K562 (cell line): ENCODE results near the gene ATXN2L. TPM values are rescaled to one million over a fixed set of nuclear protein-coding genes. Genes with fewer than 3 reads are reported as not detected.
A peak's percentile ranks its signal among the peaks of the same experiment; 100 is the strongest.

Experiments used
- C11orf30 ChIP-seq: fragments of 450-650 bp; IDR thresholded peaks from 2 replicates; pipeline ENCODE4 v1.6.1; 2016; ENCODE audit warnings: low read depth, mild to moderate bottlenecking
- CTBP1 ChIP-seq: fragments of 450-650 bp; IDR thresholded peaks from 2 replicates; pipeline ENCODE4 v1.6.1; 2016; ENCODE audit warnings: borderline replicate concordance
- CXXC5 ChIP-seq: fragments of 250-450 bp; sonication (Bioruptor Pico); IDR thresholded peaks from 2 replicates; pipeline ENCODE4 v1.8.0; 2022; ENCODE audit warnings: inconsistent platforms, mild to moderate bottlenecking, moderate library complexity
- EHMT2 ChIP-seq: fragments of 450-650 bp; IDR thresholded peaks from 2 replicates; pipeline ENCODE4 v1.6.1; 2018; ENCODE audit warnings: antibody characterized with exemption
- EP400 ChIP-seq: fragments of 450-650 bp; IDR thresholded peaks from 2 replicates; pipeline ENCODE4 v1.6.1; 2017; ENCODE audit warnings: antibody characterized with exemption, mild to moderate bottlenecking, moderate library complexity
- ESRRA ChIP-seq: fragments of 450-650 bp; IDR thresholded peaks from 2 replicates; pipeline ENCODE4 v1.6.1; 2014; ENCODE audit warnings: low read depth, mild to moderate bottlenecking, moderate library complexity, borderline replicate concordance
- ETV5 ChIP-seq: sonication (generic); formaldehyde crosslinking; IDR thresholded peaks from 2 replicates; pipeline ENCODE4 v1.4.0; 2020; ENCODE audit warnings: low read depth, mild to moderate bottlenecking, missing genetic modification reagents
- HEY1 ChIP-seq: fragments of 250-450 bp; sonication (Bioruptor Pico); IDR thresholded peaks from 2 replicates; pipeline ENCODE4 v1.5.0; 2020; ENCODE audit warnings: mild to moderate bottlenecking, moderate library complexity, borderline replicate concordance
- IRF2 ChIP-seq: sonication (generic); formaldehyde crosslinking; IDR thresholded peaks from 2 replicates; pipeline ENCODE4 v1.8.1; 2022; ENCODE audit warnings: mild to moderate bottlenecking, missing genetic modification reagents
- JUN ChIP-seq, 2 experiments: sonication (generic) in 1 of 2; formaldehyde crosslinking in 1 of 2; IDR thresholded peaks; 2 replicates each; pipeline versions ENCODE4 v1.6.1 to v1.8.0; 2012 to 2022; ENCODE audit warnings: borderline replicate concordance in 2 of 2, mild to moderate bottlenecking in 2 of 2, improper control_type of control experiment in 1 of 2, low read depth in 1 of 2, low read length in 1 of 2, missing genetic modification reagents in 1 of 2
- KLF6 ChIP-seq: fragments of 250-450 bp; sonication (Bioruptor Pico); IDR thresholded peaks from 2 replicates; pipeline ENCODE4 v1.4.0; 2020; ENCODE audit warnings: mild to moderate bottlenecking, moderate library complexity, borderline replicate concordance
- MCM5 ChIP-seq: fragments of 450-650 bp; IDR thresholded peaks from 2 replicates; pipeline ENCODE4 v1.6.1; 2016; ENCODE audit warnings: low read depth
- OTX1 ChIP-seq: fragments of 450-650 bp; formaldehyde crosslinking; IDR thresholded peaks from 2 replicates; pipeline ENCODE4 v1.4.0; 2022; ENCODE audit warnings: mild to moderate bottlenecking
- POLR2A ChIP-seq: fragments of 450-650 bp; conservative IDR thresholded peaks from 2 replicates; pipeline ENCODE4 v1.6.1; 2016
- PRPF4 ChIP-seq: fragments of 200-400 bp; formaldehyde crosslinking; IDR thresholded peaks from one replicate; pipeline ENCODE4 v1.6.1; 2017; ENCODE audit warnings: low read length, low read depth, mild to moderate bottlenecking; ENCODE audit not compliant: insufficient read depth, poor library complexity, severe bottlenecking
- PTTG1 ChIP-seq: fragments of 450-650 bp; IDR thresholded peaks from 2 replicates; pipeline ENCODE4 v1.6.1; 2016; ENCODE audit warnings: low read depth, mild to moderate bottlenecking, missing genetic modification characterization, missing compliant biosample characterization
- RNF2 ChIP-seq: sonication (generic); IDR thresholded peaks from 2 replicates; pipeline ENCODE4 v1.6.1; 2016
- SP2 ChIP-seq: IDR thresholded peaks from 2 replicates; pipeline ENCODE4 v1.6.1; 2011; ENCODE audit warnings: mild to moderate bottlenecking, low read depth, low read length, moderate library complexity; ENCODE audit not compliant: poor library complexity, severe bottlenecking; ENCODE audit errors: extremely low read depth
- TBP ChIP-seq: optimal IDR thresholded peaks from 2 replicates; pipeline ENCODE3; 2011; ENCODE audit warnings: low read depth, low read length, improper control_type of control experiment
- TEAD4 ChIP-seq, 2 experiments: sonication (generic) in 1 of 2; formaldehyde crosslinking in 1 of 2; IDR thresholded peaks; 2 replicates each; pipeline versions ENCODE4 v1.6.1 to v1.8.0; 2012 to 2022; ENCODE audit warnings: borderline replicate concordance in 1 of 2, inconsistent platforms in 1 of 2, low read length in 1 of 2, mild to moderate bottlenecking in 1 of 2, missing genetic modification reagents in 1 of 2
- XRCC4 ChIP-seq: IDR thresholded peaks from one replicate; pipeline ENCODE4 v1.6.1; 2011; ENCODE audit not compliant: insufficient read depth, insufficient read length; ENCODE audit errors: extremely low read depth
- ZNF165 ChIP-seq: fragments of 250-450 bp; sonication (Bioruptor Pico); IDR thresholded peaks from 2 replicates; pipeline ENCODE4 v1.4.0; 2020; ENCODE audit warnings: borderline replicate concordance
- ZNF24 ChIP-seq: fragments of 450-650 bp; IDR thresholded peaks from 2 replicates; pipeline ENCODE4 v1.6.1; 2016
- ZNF830 ChIP-seq: fragments of 250-450 bp; sonication (Bioruptor Pico); IDR thresholded peaks from 2 replicates; pipeline ENCODE4 v1.5.0; 2021; ENCODE audit warnings: mild to moderate bottlenecking
- polyA plus RNA-seq, 8 experiments: library from polyadenylated mRNA; depleted of rRNA in 4 of 8; stranded (reverse) in 5 of 8; unstranded in 3 of 8; fragments of >200 nt; fragmentation: Nextera tagmentation in 2 of 8; fragmentation: Illumina TruSeq in 1 of 8; extraction: Ambion mirVana in 2 of 8; extraction: Trizol in 1 of 8; gene quantifications; 2 replicates each; pipeline versions ENCODE4 v1.2.1 to v1.2.3, GENCODE V29; 2011 to 2014; ENCODE audit warnings: inconsistent platforms in 1 of 8, missing spikeins in 1 of 8
- total RNA-seq, 7 experiments: library from RNA; depleted of rRNA in 6 of 7; stranded (reverse); fragments of >200 nt in 6 of 7; fragmentation: Illumina TruSeq in 2 of 7; extraction: Trizol in 2 of 7; gene quantifications; 2 replicates each; pipeline versions ENCODE4 v1.2.1 to v1.2.3, GENCODE V29; 2011 to 2021; ENCODE audit warnings: low replicate concordance in 1 of 7
- TF ChIP-seq, protein P1 (sequence below): sonication (generic); formaldehyde crosslinking; IDR thresholded peaks from 2 replicates; pipeline ENCODE4 v1.9.0; 2022; ENCODE audit warnings: mild to moderate bottlenecking, missing genetic modification reagents
- TF ChIP-seq, protein P2 (sequence below): sonication (generic); formaldehyde crosslinking; IDR thresholded peaks from 2 replicates; pipeline ENCODE4 v1.8.1; 2023; ENCODE audit warnings: mild to moderate bottlenecking, missing genetic modification reagents

ATXN2L gene
- total and polyA plus RNA-seq, 9 of the 15 experiments (the other 6 are each of a cell fraction or from before 2014, with no cell fraction given), result 3.8 to 280 (median 37.2) TPM

DNA sequence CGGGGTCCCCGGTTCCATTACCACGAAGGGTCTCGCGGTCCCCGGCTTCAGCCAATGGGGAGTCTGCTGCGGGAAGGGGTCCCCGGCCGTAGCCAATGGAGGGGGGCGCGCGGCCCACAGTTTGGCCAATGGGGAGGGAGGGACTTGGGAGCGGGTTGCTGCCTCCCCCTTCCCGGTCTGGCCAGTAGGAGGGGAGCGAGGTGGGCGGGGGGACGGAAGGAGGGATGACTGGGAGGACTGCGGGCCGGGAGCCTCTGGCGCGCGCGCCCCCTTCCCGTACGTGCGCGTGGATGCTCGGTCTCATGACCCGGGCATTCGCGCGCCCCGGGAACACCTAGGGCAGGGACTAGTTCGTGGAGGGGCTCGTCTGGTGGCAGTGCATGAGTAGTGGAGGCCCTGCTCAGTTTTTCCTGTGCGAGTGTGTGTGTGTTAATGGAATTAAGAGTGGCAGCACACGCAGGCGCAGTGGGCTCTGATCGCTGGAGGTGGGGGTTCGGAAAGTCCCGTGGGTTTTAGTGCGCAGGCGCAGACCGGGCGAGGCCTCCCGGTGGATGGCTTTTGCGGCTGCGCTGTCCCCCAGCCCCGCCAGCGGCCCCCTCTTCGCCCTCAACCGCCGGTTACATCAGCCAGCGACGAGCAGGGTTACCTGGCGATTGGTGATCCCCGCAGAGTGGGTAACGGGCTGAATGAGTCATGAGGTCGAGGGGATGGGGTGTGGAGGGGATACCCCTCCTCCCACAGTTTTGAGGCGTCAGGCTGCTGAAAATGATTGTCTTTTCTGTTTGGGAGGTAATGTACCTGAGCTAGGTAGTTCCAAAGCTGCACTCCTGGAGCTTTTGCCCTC lies 1.3 kb downstream of the ATXN2L start (continued):
- TF ChIP-seq KLF6 (CRISPR knock-in tag) (0 out of 2 replicates have a peak, but pooled peaks have one; percentile 54), TEAD4 (IDR thresholded peaks at IDR 0.05; ENCODE audit: low read length) (no peak), TEAD4 (CRISPR knock-in tag; IDR thresholded peaks at IDR 0.05; ENCODE audit: borderline replicate concordance) (no peak), C11orf30 (peak; percentile 69), TBP (peak; percentile 67), ESRRA (peak; percentile 26; the same call in 1 of the 2 replicates), PTTG1 (tag) (no peak), MCM5 (no peak), JUN (IDR thresholded peaks at IDR 0.05; ENCODE audit: borderline replicate concordance, low read depth, low read length) (peak; percentile 57), JUN (CRISPR knock-in tag; IDR thresholded peaks at IDR 0.05; ENCODE audit: borderline replicate concordance) (no peak), XRCC4 (no peak), EHMT2 (no peak), HEY1 (CRISPR knock-in tag) (no peak), SP2 (peak; percentile 57), ZNF24 (no peak), IRF2 (CRISPR knock-in tag) (no peak), EP400 (peak; percentile 93), CTBP1 (0 out of 2 replicates have a peak, but pooled peaks have one; percentile 48), POLR2A (peak; percentile 93), ETV5 (CRISPR knock-in tag) (peak; percentile 36; the same call in 1 of the 2 replicates), PRPF4 (peak; percentile 15), ZNF165 (CRISPR knock-in tag) (no peak), CXXC5 (CRISPR knock-in tag) (peak; percentile 67), RNF2 (no peak), OTX1 (peak; percentile 93; the same call in 1 of the 2 replicates), ZNF830 (CRISPR knock-in tag) (0 out of 2 replicates have a peak, but pooled peaks have one; percentile 12)
- TF ChIP-seq, protein P1, sequence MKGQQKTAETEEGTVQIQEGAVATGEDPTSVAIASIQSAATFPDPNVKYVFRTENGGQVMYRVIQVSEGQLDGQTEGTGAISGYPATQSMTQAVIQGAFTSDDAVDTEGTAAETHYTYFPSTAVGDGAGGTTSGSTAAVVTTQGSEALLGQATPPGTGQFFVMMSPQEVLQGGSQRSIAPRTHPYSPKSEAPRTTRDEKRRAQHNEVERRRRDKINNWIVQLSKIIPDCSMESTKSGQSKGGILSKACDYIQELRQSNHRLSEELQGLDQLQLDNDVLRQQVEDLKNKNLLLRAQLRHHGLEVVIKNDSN (CRISPR knock-in tag), result peak; percentile 51
- TF ChIP-seq, protein P2, sequence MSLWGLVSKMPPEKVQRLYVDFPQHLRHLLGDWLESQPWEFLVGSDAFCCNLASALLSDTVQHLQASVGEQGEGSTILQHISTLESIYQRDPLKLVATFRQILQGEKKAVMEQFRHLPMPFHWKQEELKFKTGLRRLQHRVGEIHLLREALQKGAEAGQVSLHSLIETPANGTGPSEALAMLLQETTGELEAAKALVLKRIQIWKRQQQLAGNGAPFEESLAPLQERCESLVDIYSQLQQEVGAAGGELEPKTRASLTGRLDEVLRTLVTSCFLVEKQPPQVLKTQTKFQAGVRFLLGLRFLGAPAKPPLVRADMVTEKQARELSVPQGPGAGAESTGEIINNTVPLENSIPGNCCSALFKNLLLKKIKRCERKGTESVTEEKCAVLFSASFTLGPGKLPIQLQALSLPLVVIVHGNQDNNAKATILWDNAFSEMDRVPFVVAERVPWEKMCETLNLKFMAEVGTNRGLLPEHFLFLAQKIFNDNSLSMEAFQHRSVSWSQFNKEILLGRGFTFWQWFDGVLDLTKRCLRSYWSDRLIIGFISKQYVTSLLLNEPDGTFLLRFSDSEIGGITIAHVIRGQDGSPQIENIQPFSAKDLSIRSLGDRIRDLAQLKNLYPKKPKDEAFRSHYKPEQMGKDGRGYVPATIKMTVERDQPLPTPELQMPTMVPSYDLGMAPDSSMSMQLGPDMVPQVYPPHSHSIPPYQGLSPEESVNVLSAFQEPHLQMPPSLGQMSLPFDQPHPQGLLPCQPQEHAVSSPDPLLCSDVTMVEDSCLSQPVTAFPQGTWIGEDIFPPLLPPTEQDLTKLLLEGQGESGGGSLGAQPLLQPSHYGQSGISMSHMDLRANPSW (CRISPR knock-in tag), result 0 out of 2 replicates have a peak, but pooled peaks have one; percentile 12
